Stimulated activated CD8-positive, alpha-beta memory T cell treated with anti-CD3 and anti-CD28 coated beads, Interleukin-4, amount 100 ng/mL, for 24 hours (primary cell): Measurements from ENCODE around the gene PTPRCAP.
"Not testable (repeated sequence)": the region's sequence is repeated elsewhere in the genome, so short reads cannot be mapped to it uniquely, and the experiment has no call there.

Source experiments
- DNase-seq: peaks from one replicate; pipeline ENCODE4 v3.0.0-alpha.2; 2020; ENCODE audit warnings: low read depth

Gene PTPRCAP

DNA sequence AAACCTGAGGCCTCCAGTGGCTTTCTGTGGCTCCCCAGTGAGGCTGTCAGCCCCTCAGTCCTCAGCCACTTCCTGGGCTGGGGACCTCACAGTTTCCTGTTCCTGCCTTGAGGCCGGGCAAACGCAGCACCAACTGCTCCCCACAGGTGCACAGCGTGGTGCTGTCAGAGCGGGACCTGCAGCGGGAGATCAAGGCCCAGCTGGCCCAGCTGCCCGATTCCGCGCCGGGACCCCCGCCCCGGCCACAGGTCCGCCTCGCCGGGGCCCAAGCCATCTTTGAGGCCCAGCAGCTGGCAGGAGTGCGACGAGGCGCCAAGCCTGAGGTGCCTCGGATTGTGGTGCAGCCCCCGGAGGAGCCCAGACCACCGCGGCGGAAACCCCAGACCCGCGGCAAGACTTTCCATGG is 28.2 kb downstream of the PTPRCAP start:
- DNase-seq, result peak; percentile 56

DNA sequence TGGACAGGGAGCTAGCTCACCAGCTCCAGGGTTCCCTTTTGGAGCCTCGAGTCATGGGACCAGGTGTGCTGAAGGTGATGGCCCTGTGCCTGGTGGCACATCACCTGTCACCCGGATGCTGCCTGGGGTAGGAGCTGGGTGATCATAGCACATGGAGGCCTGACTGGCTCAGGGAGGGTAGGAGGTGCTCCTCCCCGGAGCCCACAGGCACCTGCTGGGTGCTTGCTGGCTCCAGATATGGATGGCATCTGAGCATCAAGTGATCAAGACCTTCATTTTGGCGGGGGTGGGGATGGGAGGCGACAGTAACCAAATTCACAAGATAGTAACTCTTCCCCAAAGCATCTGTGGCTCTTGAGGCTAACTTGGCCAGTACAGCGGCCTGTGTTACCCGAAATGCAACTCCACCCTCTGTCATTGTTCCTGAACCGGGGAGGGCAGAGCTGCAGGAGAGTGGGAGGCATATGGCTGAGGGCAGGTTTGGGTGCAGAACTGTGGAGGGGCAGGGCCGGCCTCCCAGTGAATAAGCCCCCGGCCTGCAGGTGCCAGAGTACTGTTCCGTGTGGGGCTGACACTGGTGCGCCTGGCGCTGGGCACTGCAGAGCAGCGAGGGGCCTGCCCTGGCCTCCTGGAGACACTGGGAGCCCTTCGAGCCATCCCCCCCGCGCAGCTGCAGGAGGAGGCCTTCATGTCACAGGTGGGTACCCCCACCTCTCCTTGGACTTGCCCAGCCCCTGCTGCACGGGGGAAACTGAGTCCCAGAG is 28.9 kb downstream of the PTPRCAP start:
- no peak for DNase-seq

DNA sequence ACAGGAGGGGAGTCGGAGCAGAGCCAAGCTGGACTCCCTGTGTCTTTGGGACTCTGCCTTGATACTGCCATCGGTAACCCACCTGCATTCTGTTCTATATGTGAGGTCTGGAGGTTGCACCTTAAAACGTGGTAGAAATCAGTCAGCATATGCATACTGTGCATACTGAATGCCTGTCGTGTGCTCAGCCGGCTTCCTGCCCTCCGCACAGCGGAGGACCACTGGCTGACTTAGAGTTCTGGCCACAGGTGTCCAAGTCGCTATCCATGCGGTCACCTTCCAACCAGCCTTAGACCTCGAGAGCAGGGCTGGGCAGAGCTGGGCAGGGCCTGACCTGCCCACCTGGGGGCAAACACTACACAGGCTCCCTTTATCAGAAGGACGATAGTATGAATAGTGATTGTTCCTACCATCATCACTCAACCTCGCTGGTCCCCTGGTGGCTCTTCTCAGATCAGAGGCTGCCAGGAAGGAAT is 29.8 kb downstream of the PTPRCAP start:
- DNase-seq, result no peak

DNA sequence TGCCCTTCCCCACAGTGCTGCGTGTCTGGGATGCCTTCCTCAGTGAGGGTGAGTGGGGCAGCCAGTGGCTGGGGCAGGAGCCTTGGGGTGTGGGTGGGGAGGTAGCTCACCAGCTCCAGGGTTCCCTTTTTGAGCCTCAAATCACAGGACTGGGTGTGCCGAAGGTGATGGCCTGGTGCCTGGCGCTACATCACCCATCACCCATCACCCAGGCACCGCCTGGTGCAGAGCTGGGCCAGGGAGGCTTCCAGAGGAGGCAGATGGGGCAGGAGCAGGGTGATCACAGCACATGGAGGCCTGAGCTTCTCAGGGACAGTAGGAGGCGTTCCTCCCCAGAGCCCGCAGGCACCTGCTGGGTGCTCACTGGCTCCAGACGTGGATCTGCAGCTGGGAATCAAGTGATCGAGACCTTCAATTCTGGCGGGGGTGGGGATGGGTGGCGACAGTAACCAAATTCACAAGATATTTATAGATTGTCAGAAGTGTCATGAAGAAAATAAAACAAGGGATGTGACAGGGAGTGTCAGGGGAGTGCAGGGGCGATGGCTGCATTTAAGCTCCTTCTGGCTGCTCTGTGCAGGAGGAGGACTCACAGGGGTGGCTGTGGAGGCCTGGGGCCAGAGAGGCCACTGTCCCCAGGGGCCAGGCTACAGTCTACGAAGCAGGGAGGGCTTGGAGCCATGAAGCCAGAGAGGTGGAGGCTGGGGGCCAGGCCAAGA is 30.4 kb downstream of the PTPRCAP start:
- DNase-seq, result no peak

DNA sequence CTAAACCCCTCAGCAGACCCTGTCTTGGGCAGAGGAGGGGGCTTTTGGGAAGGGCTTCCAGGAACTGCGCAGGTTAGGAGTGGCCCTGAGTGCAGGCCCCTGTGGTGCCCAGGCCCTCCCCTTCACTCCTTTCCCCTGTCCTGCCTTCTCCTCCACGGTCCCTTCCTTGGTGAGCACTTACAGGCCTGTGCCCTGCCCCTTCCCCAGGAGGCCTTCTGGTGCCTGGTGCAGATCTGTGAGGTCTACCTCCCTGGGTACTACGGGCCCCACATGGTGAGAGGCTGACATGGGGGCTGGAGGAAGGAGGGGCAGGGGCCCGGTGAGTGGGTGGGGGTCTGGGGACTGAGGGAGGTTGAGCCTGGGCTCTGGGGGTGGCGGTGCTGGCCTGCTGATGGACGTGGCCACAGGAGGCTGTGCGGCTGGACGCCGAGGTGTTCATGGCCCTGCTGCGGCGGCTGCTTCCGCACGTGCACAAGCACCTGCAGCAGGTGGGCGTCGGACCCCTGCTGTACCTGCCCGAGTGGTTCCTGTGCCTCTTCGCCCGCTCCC is 31.0 kb downstream of the PTPRCAP start:
- DNase-seq, result no peak

DNA sequence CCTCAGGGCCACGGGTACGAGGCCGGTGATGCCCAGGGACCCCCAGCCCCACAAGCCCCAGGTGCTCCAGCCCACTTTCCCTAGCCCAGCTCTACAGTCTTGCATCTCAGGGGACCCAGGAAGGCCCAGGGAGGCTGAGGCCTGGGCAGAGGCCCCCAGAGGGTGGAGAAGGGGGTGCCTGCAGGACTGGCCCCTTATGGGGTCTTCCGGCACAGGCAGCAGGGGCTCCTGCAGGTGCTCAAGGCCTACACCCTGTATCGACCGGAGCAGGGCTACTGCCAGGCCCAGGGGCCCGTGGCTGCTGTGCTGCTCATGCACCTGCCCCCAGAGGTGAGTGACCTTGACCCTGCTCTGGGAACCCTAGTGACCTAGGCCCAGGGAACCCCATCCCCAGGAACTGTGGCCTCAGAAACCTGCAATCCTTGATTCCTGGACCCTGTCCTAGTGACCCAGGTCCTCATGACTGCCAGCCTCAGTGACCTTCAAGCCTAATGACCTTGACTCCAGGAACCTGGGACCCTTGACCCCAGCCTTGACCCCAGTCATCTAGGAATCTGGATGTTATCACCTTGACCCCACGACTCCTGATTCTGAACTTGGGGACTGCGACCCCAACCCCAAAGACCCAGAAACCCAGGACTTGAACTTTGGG is 31.7 kb downstream of the PTPRCAP start:
- DNase-seq, result no peak

GRCh38 chr11:67405196-67405567 is 32.3 kb downstream of the PTPRCAP start:
- no peak for DNase-seq

GRCh38 chr11:67404515-67405195 is 32.8 kb downstream of the PTPRCAP start:
- no peak for DNase-seq

DNA sequence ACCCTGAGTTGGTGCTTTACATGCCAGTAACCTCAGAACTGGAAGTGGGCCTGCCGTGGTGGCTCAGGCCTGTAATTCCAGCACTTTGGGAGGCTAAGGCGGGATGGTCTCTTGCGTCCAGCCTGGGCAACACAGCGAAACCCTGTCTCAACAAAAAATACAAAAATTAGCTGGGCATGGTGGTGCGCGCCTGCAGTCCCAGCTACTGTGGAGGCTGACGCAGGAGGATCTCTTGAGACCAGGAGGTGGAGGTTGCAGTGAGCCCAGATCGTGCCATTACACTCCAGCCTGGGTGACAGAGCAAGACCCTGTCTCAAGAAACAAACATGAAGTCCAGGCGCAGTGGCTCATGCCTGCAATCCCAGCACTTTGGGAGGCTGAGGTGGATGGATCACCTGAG is 34.4 kb downstream of the PTPRCAP start:
- not testable (repeated sequence) for DNase-seq

- not testable (repeated sequence) for DNase-seq
These were observed 35.2 kb downstream of the PTPRCAP start for GRCh38 chr11:67402192-67402839.

DNA sequence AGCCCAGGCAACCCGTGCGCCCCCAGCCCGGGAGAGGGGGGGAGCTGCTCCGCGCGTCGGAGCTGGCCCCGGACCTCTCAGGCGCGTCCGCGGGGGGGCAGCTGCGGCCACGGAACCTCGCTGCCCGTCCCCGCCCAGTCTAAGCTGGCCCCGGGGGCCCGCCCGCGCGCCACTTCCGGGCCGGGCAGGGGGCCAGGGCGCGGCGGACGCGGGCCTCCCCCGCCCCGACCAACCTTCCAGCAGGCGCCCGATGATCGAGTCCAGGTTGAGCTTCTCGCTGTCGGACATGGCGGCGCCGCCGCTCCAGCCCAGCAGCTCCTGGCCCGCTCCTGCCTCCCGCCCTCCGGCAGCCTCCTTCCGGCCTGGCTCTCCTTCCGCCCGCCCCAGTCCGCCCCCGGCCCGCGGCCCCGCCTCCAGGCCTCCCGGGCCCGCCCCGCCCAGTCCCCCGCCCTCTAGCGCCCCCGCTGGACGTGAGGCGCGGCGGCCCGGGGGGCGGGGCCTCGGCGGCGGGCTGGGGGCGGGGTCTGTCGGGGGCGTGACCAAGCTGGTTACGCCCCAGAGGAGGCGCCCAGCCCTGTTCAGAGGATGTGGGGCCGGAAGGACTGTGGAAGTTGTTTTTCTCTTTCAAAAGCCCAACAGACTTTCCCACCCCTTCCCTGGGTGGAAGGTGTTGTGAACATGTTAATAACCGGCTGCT is 35.8 kb downstream of the PTPRCAP start, which contains the start of gene PPP1CA:
Gene PPP1CA, minus strand, starts transcription at position 364 of the 697 bp plus-strand sequence. Its CDS starts 76 bp downstream, at position 288.
- peak; percentile 84 for DNase-seq

DNA sequence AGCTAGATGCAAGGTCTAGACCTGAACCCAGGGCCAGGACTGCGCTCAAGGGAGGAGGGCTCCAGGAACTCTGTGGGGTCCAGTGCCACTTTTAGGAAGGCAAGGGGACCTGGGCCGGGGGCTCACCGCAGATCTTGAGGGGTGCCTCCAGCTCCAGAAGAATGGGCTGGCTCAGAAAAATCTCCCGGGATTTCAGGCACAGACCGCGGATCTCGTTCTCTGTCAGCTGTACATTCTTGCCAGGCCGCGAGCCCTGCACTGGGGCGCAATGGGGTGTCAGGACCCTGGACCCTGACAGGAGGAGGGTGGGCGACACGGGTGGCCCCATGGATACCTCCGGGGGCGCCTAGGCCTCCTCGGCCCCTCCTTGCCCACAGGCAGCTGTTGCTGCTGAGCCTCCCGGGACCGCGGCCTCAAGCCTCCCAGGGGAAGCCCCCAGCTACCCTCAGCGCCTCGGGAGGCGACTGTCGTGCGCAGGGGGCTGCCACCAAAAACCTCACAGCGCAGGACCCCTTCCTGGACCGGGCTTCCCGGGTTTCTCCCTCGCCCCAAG is 36.5 kb downstream of the PTPRCAP start:
- no peak for DNase-seq

DNA sequence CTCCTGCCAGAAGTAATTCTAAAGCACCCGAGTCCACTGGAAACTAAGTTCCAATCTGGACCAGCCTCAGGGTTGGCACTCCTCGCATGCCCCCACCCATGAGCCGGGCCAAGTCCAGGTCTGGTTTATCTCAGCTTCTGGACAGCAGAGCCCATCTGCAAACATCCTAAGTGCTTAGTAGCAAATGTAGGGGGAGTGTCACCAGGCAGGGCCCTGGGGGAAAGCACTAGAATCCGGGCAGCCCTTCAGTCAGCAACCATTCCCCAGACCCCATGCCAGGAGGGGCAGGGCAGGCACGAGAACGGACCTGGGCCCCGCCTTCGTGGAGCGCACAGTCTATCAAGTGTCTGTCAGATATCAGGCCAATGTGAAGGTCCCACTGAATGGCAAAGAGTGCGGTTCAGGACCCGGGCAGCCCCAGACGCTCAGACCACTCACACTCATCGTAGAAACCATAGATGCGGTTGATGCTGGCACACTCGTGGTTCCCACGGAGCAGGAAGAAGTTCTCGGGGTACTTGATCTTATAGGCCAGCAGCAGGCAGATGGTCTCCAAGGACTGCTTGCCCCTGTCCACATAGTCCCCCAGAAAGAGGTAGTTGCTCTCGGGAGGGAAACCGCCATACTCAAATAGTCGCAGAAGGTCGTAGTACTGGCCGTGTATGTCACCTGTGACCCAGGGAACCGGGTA is 37.1 kb downstream of the PTPRCAP start:
- DNase-seq, result no peak

DNA sequence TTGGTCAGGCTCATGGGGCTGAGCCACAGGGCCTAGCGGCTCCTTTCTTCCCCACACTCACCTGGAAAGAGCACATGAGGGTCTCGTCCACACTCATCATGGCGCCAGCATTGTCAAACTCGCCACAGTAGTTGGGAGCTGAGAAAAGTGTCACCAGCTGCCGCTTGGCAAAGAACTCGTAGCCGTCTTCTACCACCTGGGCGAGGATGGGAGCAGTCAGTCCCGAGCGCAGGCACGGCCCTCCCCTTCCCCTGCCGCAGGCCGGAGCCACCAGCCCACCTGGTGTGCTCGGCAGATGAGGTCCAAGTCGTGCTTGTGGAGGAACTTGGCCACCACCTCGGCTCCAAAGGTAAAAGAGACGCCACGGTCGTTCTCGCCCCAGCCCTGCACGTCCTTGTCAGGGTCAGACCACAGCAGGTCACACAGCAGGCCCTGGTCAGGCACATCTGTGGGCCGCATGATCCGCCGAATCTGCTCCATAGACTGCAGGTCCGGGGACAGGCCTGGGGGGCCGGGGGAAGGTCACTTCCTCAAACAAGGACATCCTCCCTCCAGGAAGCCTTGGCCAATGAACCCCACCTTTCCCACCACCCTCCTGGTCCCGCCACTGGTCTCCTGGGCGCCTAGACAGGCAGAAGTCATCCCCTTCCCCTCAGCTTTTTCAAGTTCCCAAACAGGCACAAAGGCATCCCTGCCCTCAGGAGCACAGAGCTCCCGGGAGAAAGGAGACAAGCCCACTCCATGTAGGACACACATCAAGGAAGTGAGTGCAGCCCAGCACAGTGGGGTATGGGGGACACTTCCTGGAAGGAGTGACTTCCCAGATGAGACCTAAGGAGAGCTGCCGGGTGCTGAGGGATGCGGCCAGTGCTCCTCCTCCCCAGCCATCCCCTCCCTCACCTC is 38.6 kb downstream of the PTPRCAP start:
- no peak for DNase-seq

DNA sequence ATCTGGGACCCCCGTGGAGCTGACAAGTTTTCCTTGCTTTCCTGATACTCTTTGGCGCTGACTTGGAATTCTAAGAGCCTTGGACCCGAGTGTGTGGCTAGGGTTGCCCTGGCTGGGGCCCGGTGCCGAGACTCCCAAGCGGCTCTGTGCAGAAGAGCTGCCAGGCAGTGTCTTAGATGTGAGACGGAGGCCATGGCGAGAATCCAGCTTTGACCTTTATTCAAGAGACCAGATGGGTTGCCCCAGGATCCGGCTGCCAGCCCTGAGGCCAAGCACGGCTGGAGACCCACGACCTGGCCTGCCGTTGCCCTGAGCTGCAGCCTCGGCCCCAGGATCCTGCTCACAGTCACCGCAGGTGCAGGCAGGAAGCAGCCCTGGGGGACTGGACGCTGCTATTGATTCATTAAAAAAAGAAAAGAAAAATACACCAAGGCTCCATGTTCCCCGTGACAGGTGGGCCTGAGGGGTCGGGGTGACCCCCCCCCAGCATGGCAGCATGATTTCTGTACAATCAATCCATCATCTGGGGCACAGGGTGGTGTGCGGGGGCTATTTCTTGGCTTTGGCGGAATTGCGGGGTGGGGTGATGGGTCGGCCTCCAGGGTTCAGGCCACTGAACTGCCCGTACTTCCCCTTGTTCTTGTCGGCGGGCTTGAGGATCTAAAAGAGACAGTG is 39.4 kb downstream of the PTPRCAP start:
- no peak for DNase-seq

DNA sequence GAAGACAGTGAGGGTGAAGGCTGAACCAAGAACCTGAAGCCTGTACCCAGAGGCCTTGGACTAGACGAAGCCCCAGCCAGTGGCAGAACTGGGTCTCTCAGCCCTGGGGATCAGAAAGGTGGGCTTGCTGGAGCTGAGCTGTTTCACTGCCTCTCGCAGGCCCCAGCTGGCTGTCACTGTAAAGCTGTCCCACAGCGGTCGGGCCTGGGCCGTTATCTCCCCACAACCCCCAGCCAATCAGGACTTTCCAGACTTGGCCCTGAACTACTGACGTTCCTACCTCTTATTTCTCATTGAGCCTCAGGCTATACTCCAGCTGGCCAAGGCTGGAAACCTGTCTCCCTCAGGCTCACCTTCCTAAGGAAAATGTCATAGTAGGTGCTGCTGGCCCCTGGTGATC is 39.9 kb downstream of the PTPRCAP start:
- DNase-seq, result no peak

GRCh38 chr11:67396587-67397389 is 40.7 kb downstream of the PTPRCAP start:
- no peak for DNase-seq

DNA sequence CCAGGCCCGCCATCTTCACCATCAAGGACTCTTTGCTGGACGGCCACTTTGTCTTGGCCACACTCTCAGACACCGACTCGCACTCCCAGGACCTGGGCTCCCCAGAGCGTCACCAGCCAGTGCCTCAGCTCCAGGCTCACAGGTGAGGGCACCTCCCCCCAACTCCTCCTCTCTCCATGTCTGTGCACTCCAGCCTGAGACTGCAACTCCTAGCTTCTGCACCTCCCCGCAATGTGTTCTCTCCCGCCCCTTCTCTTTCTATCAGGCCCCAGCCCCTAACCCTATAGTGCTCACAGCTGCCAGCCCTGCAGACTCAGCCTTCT is 41.3 kb downstream of the PTPRCAP start:
- no peak for DNase-seq
